ENCODE data around the gene PHYH. TPM values are rescaled to one million over a fixed set of nuclear protein-coding genes. Genes with fewer than 3 reads are reported as not detected.

The PHYH gene
- total and polyA plus RNA-seq, 2 of the 4 experiments (the other 2 are of a cell fraction), result 10.9 to 13.4 TPM

DNA sequence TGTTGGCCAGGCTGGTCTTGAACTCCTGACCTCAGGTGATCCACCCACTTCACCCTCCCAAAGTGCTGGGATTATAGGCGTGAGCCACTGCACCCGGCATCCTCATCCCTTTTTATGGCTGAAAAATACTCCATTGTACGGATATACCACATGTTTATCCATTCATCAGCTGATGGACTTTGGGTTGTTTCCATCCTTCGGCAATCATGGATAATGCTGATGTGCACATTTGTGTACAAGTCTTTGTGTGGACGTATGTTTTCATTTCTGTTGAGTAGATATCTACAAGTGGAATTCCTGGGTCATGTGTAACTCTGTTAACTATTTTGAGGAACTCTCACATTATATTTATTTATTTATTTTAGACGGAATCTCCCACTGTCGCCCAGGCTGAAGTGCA, 59.9 kb downstream of the PHYH start:
- H3K56ac ChIP-seq (ENCODE audit: extremely low read depth, insufficient read depth, low read length), result no peak overlapping the region
- H3K4ac ChIP-seq (ENCODE audit: low read depth, low read length), result no peak overlapping the region
- no peak overlapping the region for H2BK120ac ChIP-seq (ENCODE audit: low read depth, low read length)
- no peak overlapping the region for H2BK20ac ChIP-seq (ENCODE audit: low read depth, low read length)
- no peak overlapping the region for H4K5ac ChIP-seq (ENCODE audit: low read depth, low read length)
- in situ Hi-C loops (cut with MboI; ENCODE audit: low sequenced_read_pairs) (no loop called here), dilution Hi-C loops (cut with HindIII; ENCODE audit: low sequenced_read_pairs, unreplicated experiment) (no loop called here), intact Hi-C loops (cut with micrococcal nuclease) (no loop called here)
- no peak overlapping the region for H4K8ac ChIP-seq (ENCODE audit: low read depth in 2 of 2, low read length in 2 of 2)
- no peak overlapping the region for H3K27ac ChIP-seq (ENCODE audit: insufficient read depth, low read length)
- TF ChIP-seq, protein P1, sequence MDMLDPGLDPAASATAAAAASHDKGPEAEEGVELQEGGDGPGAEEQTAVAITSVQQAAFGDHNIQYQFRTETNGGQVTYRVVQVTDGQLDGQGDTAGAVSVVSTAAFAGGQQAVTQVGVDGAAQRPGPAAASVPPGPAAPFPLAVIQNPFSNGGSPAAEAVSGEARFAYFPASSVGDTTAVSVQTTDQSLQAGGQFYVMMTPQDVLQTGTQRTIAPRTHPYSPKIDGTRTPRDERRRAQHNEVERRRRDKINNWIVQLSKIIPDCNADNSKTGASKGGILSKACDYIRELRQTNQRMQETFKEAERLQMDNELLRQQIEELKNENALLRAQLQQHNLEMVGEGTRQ (IDR thresholded peaks at IDR 0.05; ENCODE audit: low read depth, low read length), result no peak
- TF ChIP-seq MAZ (IDR thresholded peaks at IDR 0.05; ENCODE audit: borderline replicate concordance, low read depth, low read length) (no peak), ELK1 (IDR thresholded peaks at IDR 0.05; ENCODE audit: borderline replicate concordance, low read depth, low read length) (no peak), RFX5 (IDR thresholded peaks at IDR 0.05; ENCODE audit: low read depth, low read length) (no peak), MAFK (IDR thresholded peaks at IDR 0.05; ENCODE audit: low read depth, low read length) (no peak), POLR2A (IDR thresholded peaks at IDR 0.05; ENCODE audit: low read depth, low read length) (no peak), CEBPB (IDR thresholded peaks at IDR 0.05; ENCODE audit: low read depth, low read length) (no peak), RCOR1 (IDR thresholded peaks at IDR 0.05; ENCODE audit: insufficient replicate concordance, low read length) (no peak), NFE2L2 (IDR thresholded peaks at IDR 0.05; ENCODE audit: low read depth, low read length) (no peak), SMC3 (IDR thresholded peaks at IDR 0.05; ENCODE audit: low read depth, low read length) (no peak), BHLHE40 (IDR thresholded peaks at IDR 0.05; ENCODE audit: low read depth, low read length) (no peak), MXI1 (IDR thresholded peaks at IDR 0.05; ENCODE audit: borderline replicate concordance, low read depth, low read length) (no peak), RAD21 (IDR thresholded peaks at IDR 0.05; ENCODE audit: low read length) (no peak), CHD1 (IDR thresholded peaks at IDR 0.05; ENCODE audit: low read depth, low read length) (no peak), CTCF (conservative IDR thresholded peaks at IDR 0.05; ENCODE audit: low read depth, low read length) (no peak), FOS (IDR thresholded peaks at IDR 0.05; ENCODE audit: low read depth, low read length) (no peak)
- H2AFZ ChIP-seq (replicated peaks; ENCODE audit: low read length, poor library complexity), result no peak overlapping the region
- ATAC-seq (ENCODE audit: low read depth), result no peak
- H3K9me3 ChIP-seq (ENCODE audit: control insufficient read depth, insufficient read depth, low read length), result no peaks in the 10 kb centered on the region
- WGBS, 2 experiments (ENCODE audit: extremely low coverage in 2 of 2, insufficient read length in 1 of 2), result 80% methylated on average over 1 of the region's 7 CpGs; no CpG with 5 or more reads in 1 of the 2 experiments
- H3K79me1 ChIP-seq (ENCODE audit: low read depth in 1 of 2, low read length in 2 of 2), result no peaks in the 10 kb centered on the region
- H3K14ac ChIP-seq (replicated peaks; ENCODE audit: low read depth, low read length), result no peak overlapping the region
- H2AK9ac ChIP-seq (replicated peaks; ENCODE audit: low read depth, low read length, poor library complexity), result no peak overlapping the region
- no peaks in the 10 kb centered on the region for H3K9me1 ChIP-seq (ENCODE audit: insufficient read depth, low read length)
- H3K27me3 ChIP-seq (ENCODE audit: control insufficient read depth, insufficient read depth, low read length), result peaks cover 6% of the 10 kb centered on the region; the same call in 1 of the 2 replicates
- no peaks in the 10 kb centered on the region for H4K20me1 ChIP-seq (ENCODE audit: insufficient read depth, low read length)
- DNase-seq, result no peak
- H3K18ac ChIP-seq (ENCODE audit: low read depth, low read length), result no peak overlapping the region
- H3K23ac ChIP-seq (ENCODE audit: low read depth, low read length), result no peak overlapping the region
- H3K4me2 ChIP-seq (ENCODE audit: low read depth, low read length), result no peak overlapping the region
- no peaks in the 10 kb centered on the region for H3K36me3 ChIP-seq (ENCODE audit: control insufficient read depth, insufficient read depth, low read length)
- BruUV-seq (replicated peaks), result no TSS peak
- ChIA-PET POLR2A (ENCODE audit: unreplicated experiment) (no interaction called here), CTCF (interaction anchor here (1.6 kb wide), 1 partner anchor 9 kb away, joined by 8 read pairs; no protein-coding TSS in a partner anchor)
- H4K91ac ChIP-seq (ENCODE audit: insufficient read depth, low read depth, low read length), result no peak overlapping the region
- H3K4me3 ChIP-seq (ENCODE audit: insufficient read depth, low read depth, low read length), result no peak overlapping the region
- no peak overlapping the region for H2BK5ac ChIP-seq (ENCODE audit: low read depth, low read length, poor library complexity, severe bottlenecking)
- H3K4me1 ChIP-seq (ENCODE audit: control insufficient read depth, insufficient read depth, low read length), result no peaks in the 10 kb centered on the region
- no peak overlapping the region for H2BK15ac ChIP-seq (ENCODE audit: low read depth, low read length)
- H3K9ac ChIP-seq (ENCODE audit: low read depth, low read length), result no peak overlapping the region
- H2AK5ac ChIP-seq (ENCODE audit: low read depth, low read length), result no peak overlapping the region
